HG03025 (cell line): ENCODE data around the gene ADAM10.

Experiments
- ATAC-seq: cut with Tn5 transposase; IDR thresholded peaks from one replicate; pipeline ENCODE4 v1.9.1; 2021; ENCODE audit warnings: mild to moderate bottlenecking, moderate library complexity; ENCODE audit not compliant: unreplicated experiment, low FRiP score

ADAM10 gene

GRCh38 chr15:58543664-58544335, 205.7 kb downstream of the ADAM10 start:
- no peak for ATAC-seq

- no peak for ATAC-seq
Observed at GRCh38 chr15:58541410-58542087, 208.0 kb downstream of the ADAM10 start.

- no peak for ATAC-seq
Observed at GRCh38 chr15:58539548-58539947, 210.0 kb downstream of the ADAM10 start.

- ATAC-seq = no peak
Observed at GRCh38 chr15:58538901-58539300, 210.6 kb downstream of the ADAM10 start.
